HCT116 (cell line): ENCODE results near the gene MSI2. TPM values are rescaled to one million over a fixed set of nuclear protein-coding genes. Genes with fewer than 3 reads are reported as not detected.

ENCODE experiments used
- ATAC-seq: fragments of 200-7000 bp; cut with Tn5 transposase; 2 replicates; pipeline ENCODE4 v1.9.1; 2020; ENCODE audit warnings: mild to moderate bottlenecking, moderate library complexity
- BruUV-seq: library from RNA; stranded (reverse); fragments of 400-500 nt; replicated peaks from 2 replicates; lab custom pipeline; 2021; lab: Mats Ljungman, UMichigan
- CTCF ChIA-PET: fragments of 300-600 bp; sonication (Branson Sonifier 250); formaldehyde crosslinking; loops from one replicate; lab custom pipeline; 2021; ENCODE audit warnings: antibody characterized with exemption; lab: Charles Lee
- POLR2A ChIA-PET: fragments of 300-600, 350-600 bp; sonication (Branson Sonifier 250); formaldehyde crosslinking; loops from one replicate; lab custom pipeline; 2021; ENCODE audit warnings: antibody characterized with exemption; lab: Charles Lee
- RAD21 ChIA-PET, 2 experiments: fragments of 300-600 bp; sonication (Branson Sonifier 250); formaldehyde crosslinking; loops; one replicate each; lab custom pipeline; 2023; ENCODE audit warnings: low total read pairs in 2 of 2; ENCODE audit not compliant: uncharacterized antibody in 2 of 2, unreplicated experiment in 2 of 2, low non-redundant PET in 1 of 2; lab: Charles Lee
- DNase-seq: peaks from one replicate; pipeline ENCODE4 v3.0.0-alpha.2; 2010; ENCODE audit warnings: low read depth, low spot score
- H2AFZ ChIP-seq: fragments of 200-600 bp; shearing (Covaris generic), sonication (generic); 2 replicates; pipeline ENCODE4 v1.6.1; 2017; ENCODE audit warnings: low read depth, mixed run types, mixed read lengths, antibody characterized with exemption, low read length; ENCODE audit not compliant: poor library complexity, severe bottlenecking
- H3K27ac ChIP-seq: 2 replicates; pipeline ENCODE4 v1.5.1; 2012; ENCODE audit warnings: low read depth, low read length
- H3K27me3 ChIP-seq: fragments of 200-600 bp; sonication (generic); 2 replicates; pipeline ENCODE4 v1.6.1; 2016; ENCODE audit warnings: mixed run types, low read length, mixed read lengths; ENCODE audit not compliant: insufficient read depth
- H3K36me3 ChIP-seq, 2 experiments: fragments of 200-500 bp in 1 of 2; fragments of 200-600 bp in 1 of 2; sonication (Bioruptor generic) in 1 of 2; sonication (generic) in 1 of 2; 2 replicates each; pipeline versions ENCODE4 v1.5.1 to v1.6.1; 2014 to 2016; ENCODE audit warnings: low read length in 2 of 2, inconsistent platforms in 1 of 2, mixed read lengths in 1 of 2, mixed run types in 1 of 2; ENCODE audit not compliant: insufficient read depth in 2 of 2, control insufficient read depth in 1 of 2
- H3K4me1 ChIP-seq, 2 experiments: fragments of 200-600 bp in 1 of 2; sonication (generic) in 1 of 2; 2 replicates each; pipeline versions ENCODE4 v1.5.1 to v1.6.1; 2012 to 2017; ENCODE audit warnings: low read length in 2 of 2, inconsistent platforms in 1 of 2, mild to moderate bottlenecking in 1 of 2, mixed read lengths in 1 of 2, mixed run types in 1 of 2, moderate library complexity in 1 of 2; ENCODE audit not compliant: insufficient read depth in 2 of 2, control insufficient read depth in 1 of 2
- H3K4me2 ChIP-seq: fragments of 200-600 bp; sonication (generic); 2 replicates; pipeline ENCODE4 v1.6.1; 2017; ENCODE audit warnings: mixed run types, low read length, mixed read lengths
- H3K4me3 ChIP-seq, 2 experiments: fragments of 200-600 bp in 1 of 2; sonication (generic) in 1 of 2; replicated peaks in 1 of 2; 2 replicates each; pipeline ENCODE4 v1.5.1; 2011 to 2016; ENCODE audit warnings: low read length in 2 of 2, control low read depth in 1 of 2, low read depth in 1 of 2, mild to moderate bottlenecking in 1 of 2, mixed read lengths in 1 of 2, mixed run types in 1 of 2
- H3K79me2 ChIP-seq: fragments of 200-600 bp; sonication (generic); 2 replicates; pipeline ENCODE4 v1.6.1; 2017; ENCODE audit warnings: mild to moderate bottlenecking, mixed run types, low read length, moderate library complexity, mixed read lengths; ENCODE audit not compliant: insufficient read depth
- H3K9ac ChIP-seq: fragments of 200-600 bp; sonication (generic); 2 replicates; pipeline ENCODE4 v1.6.1; 2016; ENCODE audit warnings: low read length, mixed read lengths
- H3K9me2 ChIP-seq: fragments of 200-600 bp; sonication (generic), shearing (Covaris generic); 2 replicates; pipeline ENCODE4 v1.6.1; 2017; ENCODE audit warnings: mixed run types, mild to moderate bottlenecking, moderate library complexity; ENCODE audit not compliant: insufficient read depth
- H3K9me3 ChIP-seq, 2 experiments: fragments of 200-500 bp in 1 of 2; fragments of 200-600 bp in 1 of 2; sonication (Bioruptor generic) in 1 of 2; sonication (generic) in 1 of 2; 2 replicates each; pipeline ENCODE4 v1.6.1; 2014 to 2017; ENCODE audit warnings: low read length in 2 of 2, mixed read lengths in 2 of 2, inconsistent platforms in 1 of 2, low read depth in 1 of 2, mild to moderate bottlenecking in 1 of 2, mixed run types in 1 of 2, moderate library complexity in 1 of 2; ENCODE audit not compliant: control insufficient read depth in 1 of 2, insufficient read depth in 1 of 2
- H4K20me1 ChIP-seq: fragments of 200-600 bp; sonication (generic), shearing (Covaris generic); 2 replicates; pipeline ENCODE4 v1.6.1; 2017; ENCODE audit warnings: mixed run types, mild to moderate bottlenecking, moderate library complexity; ENCODE audit not compliant: insufficient read depth
- CEBPB ChIP-seq: IDR thresholded peaks from 2 replicates; pipeline ENCODE4 v1.6.1; 2012; ENCODE audit warnings: low read depth
- CTCF ChIP-seq, 3 experiments: fragments of 200-600 bp in 1 of 3; sonication (generic) in 1 of 3; IDR thresholded peaks in 2 of 3; conservative IDR thresholded peaks in 1 of 3; 2 replicates each; pipeline ENCODE4 v1.5.1; 2012 to 2017; ENCODE audit warnings: low read depth in 2 of 3, low read length in 2 of 3, antibody characterized with exemption in 1 of 3, borderline replicate concordance in 1 of 3, control low read depth in 1 of 3, mild to moderate bottlenecking in 1 of 3, mixed read lengths in 1 of 3, mixed run types in 1 of 3, moderate library complexity in 1 of 3; ENCODE audit not compliant: insufficient read depth in 1 of 3
- EGR1 ChIP-seq: IDR thresholded peaks from 2 replicates; pipeline ENCODE4 v1.6.1; 2012; ENCODE audit warnings: low read depth
- ELF1 ChIP-seq: IDR thresholded peaks from 2 replicates; pipeline ENCODE4 v1.6.1; 2012; ENCODE audit warnings: low read depth, borderline replicate concordance
- EZH2 ChIP-seq: fragments of 200-600 bp; sonication (generic); IDR thresholded peaks from 2 replicates; pipeline ENCODE4 v1.6.1; 2017; ENCODE audit warnings: antibody characterized with exemption, mixed run types
- JUND ChIP-seq: IDR thresholded peaks from 2 replicates; pipeline ENCODE4 v1.6.1; 2012
- MAX ChIP-seq: IDR thresholded peaks from 2 replicates; pipeline ENCODE4 v1.6.1; 2012
- POLR2A ChIP-seq: IDR thresholded peaks from 2 replicates; pipeline ENCODE4 v1.7.0; 2011; ENCODE audit warnings: borderline replicate concordance; ENCODE audit not compliant: insufficient read depth, insufficient read length; ENCODE audit errors: extremely low read depth
- RAD21 ChIP-seq: IDR thresholded peaks from 2 replicates; pipeline ENCODE4 v1.6.1; 2012; ENCODE audit warnings: low read depth, mild to moderate bottlenecking
- REST ChIP-seq: IDR thresholded peaks from 2 replicates; pipeline ENCODE4 v1.6.1; 2012; ENCODE audit warnings: low read depth
- SP1 ChIP-seq: IDR thresholded peaks from 2 replicates; pipeline ENCODE4 v1.6.1; 2012; ENCODE audit warnings: low read depth
- SRF ChIP-seq: IDR thresholded peaks from 2 replicates; pipeline ENCODE4 v1.6.1; 2012; ENCODE audit warnings: low read depth
- TCF7L2 ChIP-seq: IDR thresholded peaks from 2 replicates; pipeline ENCODE4 v1.7.0; 2011; ENCODE audit warnings: borderline replicate concordance, inconsistent platforms; ENCODE audit not compliant: insufficient read depth, insufficient read length; ENCODE audit errors: extremely low read depth
- YY1 ChIP-seq: IDR thresholded peaks from 2 replicates; pipeline ENCODE4 v1.6.1; 2011; ENCODE audit warnings: low read length, low read depth, moderate library complexity, mild to moderate bottlenecking; ENCODE audit not compliant: insufficient replicate concordance; ENCODE audit errors: extremely low read depth
- ZFX ChIP-seq: fragments of 450-650 bp; IDR thresholded peaks from 2 replicates; pipeline ENCODE4 v1.6.1; 2017
- intact Hi-C: fragments of 100-400 bp; cut with micrococcal nuclease; formaldehyde crosslinking; loops from 2 replicates; pipeline ENCODE4 v1.10.0; 2022
- total RNA-seq: library from RNA; stranded (reverse); gene quantifications from one replicate; pipeline ENCODE4 v1.2.1, GENCODE V29; 2021; ENCODE audit not compliant: unreplicated experiment

MSI2 gene
- total RNA-seq, 1 experiment from 2014 or later, result 137 TPM

- Histone ChIP-seq H3K36me3 (no peaks in the 10 kb centered on the region), H3K9me2 (no peaks in the 10 kb centered on the region), H3K4me1 (peaks cover 39 to 43% of the 10 kb centered on the region in 2 experiments), H2AFZ (no peak overlapping the region), H3K27me3 (no peaks in the 10 kb centered on the region), H4K20me1 (no peaks in the 10 kb centered on the region), H3K4me3 (no peak overlapping the region), H3K79me2 (peaks cover 53% of the 10 kb centered on the region; the same call in 1 of the 2 replicates), H3K4me2 (no peak overlapping the region), H3K9me3 (no peaks in the 10 kb centered on the region), H3K27ac (no peak overlapping the region), H3K9ac (no peak overlapping the region)
- ATAC-seq (no peak), DNase-seq (no peak)
- TF ChIP-seq RAD21 (no peak), SP1 (no peak), JUND (no peak)
- intact Hi-C loops, result no loop called here
- RAD21 ChIA-PET, result no interaction called here
- CTCF ChIA-PET, result no interaction called here
- BruUV-seq, result no TSS peak
- POLR2A ChIA-PET, result no interaction called here
These were observed 34.7 kb downstream of the MSI2 start for GRCh38 chr17:57290981-57291380.

GRCh38 chr17:57292091-57292490 lies 35.8 kb downstream of the MSI2 start:
- intact Hi-C loops, result no loop called here
- Histone ChIP-seq H3K4me2 (peak overlapping the region; percentile 69), H3K79me2 (peaks cover 56% of the 10 kb centered on the region), H3K4me3 (no peak overlapping the region), H3K9ac (peak overlapping the region; percentile 29; the same call in 1 of the 2 replicates), H3K9me2 (no peaks in the 10 kb centered on the region), H3K27me3 (no peaks in the 10 kb centered on the region), H3K4me1 (peaks cover 48 to 54% of the 10 kb centered on the region in 2 experiments), H3K36me3 (peaks cover 0 to under 1% of the 10 kb centered on the region in 2 experiments; a peak in 1 of 4 replicates), H3K9me3 (no peaks in the 10 kb centered on the region), H3K27ac (peak overlapping the region; percentile 57), H2AFZ (no peak overlapping the region), H4K20me1 (no peaks in the 10 kb centered on the region)
- ATAC-seq (no peak), DNase-seq (no peak)
- POLR2A ChIA-PET, result no interaction called here
- CTCF ChIA-PET, result no interaction called here
- RAD21 ChIA-PET, result no interaction called here
- TF ChIP-seq RAD21 (no peak), TCF7L2 (no peak), JUND (no peak), ZFX (no peak), YY1 (no peak), REST (no peak), SRF (no peak), EGR1 (no peak), ELF1 (no peak), CTCF (IDR thresholded peaks at IDR 0.05 in 2 of 3, conservative IDR thresholded peaks at IDR 0.05 in 1 of 3; ENCODE audit: borderline replicate concordance in 1 of 3, insufficient read depth in 1 of 3, low read depth in 2 of 3, low read length in 2 of 3) (no peak), EZH2 (no peak), MAX (no peak), POLR2A (no peak), CEBPB (no peak)
- no TSS peak for BruUV-seq
